SU-DHL-6 (cell line): ENCODE data around the gene MEGF6.

Source experiments
- EZH2phosphoT487 ChIP-seq: fragments of 200-600 bp; sonication (generic), shearing (Covaris generic); conservative IDR thresholded peaks from 2 replicates; pipeline ENCODE4 v1.6.1; 2018; ENCODE audit warnings: mild to moderate bottlenecking, antibody characterized with exemption, low read length, moderate library complexity, mixed read lengths
- TF ChIP-seq, protein P1 (sequence below): fragments of 200-600 bp; sonication (generic); IDR thresholded peaks from one replicate; pipeline ENCODE4 v1.5.1; 2017; ENCODE audit warnings: antibody characterized with exemption, mild to moderate bottlenecking, low read length, moderate library complexity; ENCODE audit not compliant: insufficient read depth, poor library complexity, severe bottlenecking

- TF ChIP-seq, protein P1, sequence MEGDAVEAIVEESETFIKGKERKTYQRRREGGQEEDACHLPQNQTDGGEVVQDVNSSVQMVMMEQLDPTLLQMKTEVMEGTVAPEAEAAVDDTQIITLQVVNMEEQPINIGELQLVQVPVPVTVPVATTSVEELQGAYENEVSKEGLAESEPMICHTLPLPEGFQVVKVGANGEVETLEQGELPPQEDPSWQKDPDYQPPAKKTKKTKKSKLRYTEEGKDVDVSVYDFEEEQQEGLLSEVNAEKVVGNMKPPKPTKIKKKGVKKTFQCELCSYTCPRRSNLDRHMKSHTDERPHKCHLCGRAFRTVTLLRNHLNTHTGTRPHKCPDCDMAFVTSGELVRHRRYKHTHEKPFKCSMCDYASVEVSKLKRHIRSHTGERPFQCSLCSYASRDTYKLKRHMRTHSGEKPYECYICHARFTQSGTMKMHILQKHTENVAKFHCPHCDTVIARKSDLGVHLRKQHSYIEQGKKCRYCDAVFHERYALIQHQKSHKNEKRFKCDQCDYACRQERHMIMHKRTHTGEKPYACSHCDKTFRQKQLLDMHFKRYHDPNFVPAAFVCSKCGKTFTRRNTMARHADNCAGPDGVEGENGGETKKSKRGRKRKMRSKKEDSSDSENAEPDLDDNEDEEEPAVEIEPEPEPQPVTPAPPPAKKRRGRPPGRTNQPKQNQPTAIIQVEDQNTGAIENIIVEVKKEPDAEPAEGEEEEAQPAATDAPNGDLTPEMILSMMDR: no peak
- TF ChIP-seq EZH2phosphoT487: no peak
Observed at GRCh38 chr1:3461934-3462275, 149.4 kb downstream of the MEGF6 start.
